A673 (cell line): Measurements from ENCODE around the gene LGMN. TPM values are rescaled to one million over a fixed set of nuclear protein-coding genes. Genes with fewer than 3 reads are reported as not detected.

Source experiments
- BruUV-seq: library from RNA; stranded (reverse); fragments of 400-500 nt; replicated peaks from 2 replicates; lab custom pipeline; 2021; lab: Mats Ljungman, UMichigan
- CTCF ChIA-PET: fragments of 300-600 bp; sonication (Branson Sonifier 250); formaldehyde crosslinking; loops from one replicate; lab custom pipeline; 2022; ENCODE audit warnings: antibody characterized with exemption; lab: Charles Lee
- POLR2A ChIA-PET: fragments of 300-600 bp; sonication (Branson Sonifier 250); formaldehyde crosslinking; loops from one replicate; lab custom pipeline; 2022; ENCODE audit warnings: antibody characterized with exemption; ENCODE audit not compliant: low non-redundant PET; lab: Charles Lee
- DNase-seq: peaks from one replicate; pipeline ENCODE4 v3.0.0-alpha.2; 2015; ENCODE audit warnings: low spot score
- H3K27ac ChIP-seq: fragments of 200-600 bp; sonication (generic); 2 replicates; pipeline ENCODE4 v1.5.1; 2016; ENCODE audit warnings: mixed run types, low read depth, mild to moderate bottlenecking, mixed read lengths, antibody characterized with exemption, low read length; ENCODE audit not compliant: poor library complexity, severe bottlenecking
- H3K27me3 ChIP-seq: fragments of 200-600 bp; sonication (generic); replicated peaks from 2 replicates; pipeline ENCODE4 v1.6.1; 2017; ENCODE audit warnings: mixed run types, low read depth, mild to moderate bottlenecking, mixed read lengths, antibody characterized with exemption, low read length; ENCODE audit not compliant: insufficient read depth, poor library complexity
- H3K36me3 ChIP-seq: fragments of 200-600 bp; sonication (generic); 2 replicates; pipeline ENCODE4 v1.6.1; 2016; ENCODE audit warnings: mixed run types, mild to moderate bottlenecking, mixed read lengths, antibody characterized with exemption, low read length; ENCODE audit not compliant: insufficient read depth, poor library complexity, severe bottlenecking
- H3K4me1 ChIP-seq: fragments of 200-600 bp; sonication (generic); 2 replicates; pipeline ENCODE4 v1.6.1; 2017; ENCODE audit warnings: mixed run types, mild to moderate bottlenecking, mixed read lengths, antibody characterized with exemption, low read length; ENCODE audit not compliant: insufficient read depth, poor library complexity, severe bottlenecking
- H3K4me3 ChIP-seq: fragments of 200-600 bp; sonication (generic); 2 replicates; pipeline ENCODE4 v1.5.1; 2016; ENCODE audit warnings: low read depth, mixed run types, mild to moderate bottlenecking, mixed read lengths, low read length; ENCODE audit not compliant: poor library complexity, severe bottlenecking
- H3K9me3 ChIP-seq: fragments of 200-600 bp; sonication (generic); 2 replicates; pipeline ENCODE4 v1.6.1; 2016; ENCODE audit warnings: mixed run types, low read depth, mild to moderate bottlenecking, mixed read lengths, antibody characterized with exemption, low read length; ENCODE audit not compliant: poor library complexity, severe bottlenecking
- CTCF ChIP-seq: fragments of 300-800, 200-600 bp; sonication (generic); conservative IDR thresholded peaks from 2 replicates; pipeline ENCODE4 v1.5.1; 2017; ENCODE audit warnings: low read depth, mild to moderate bottlenecking, antibody characterized with exemption, low read length, moderate library complexity, mixed read lengths
- EZH2 ChIP-seq: fragments of 200-600 bp; sonication (generic); IDR thresholded peaks from 2 replicates; pipeline ENCODE4 v1.6.1; 2017; ENCODE audit warnings: borderline replicate concordance, low read depth, mild to moderate bottlenecking, mixed read lengths, antibody characterized with exemption, low read length; ENCODE audit not compliant: poor library complexity, severe bottlenecking
- intact Hi-C: fragments of 100-400 bp; cut with micrococcal nuclease; formaldehyde crosslinking; loops from one replicate; pipeline ENCODE4 v1.10.0; 2022; ENCODE audit not compliant: unreplicated experiment
- total RNA-seq: library from RNA; stranded (reverse); gene quantifications from 2 replicates; pipeline ENCODE4 v1.2.3, GENCODE V29; 2021

Gene LGMN
- total RNA-seq, 1 experiment from 2014 or later = 34.6 TPM

DNA sequence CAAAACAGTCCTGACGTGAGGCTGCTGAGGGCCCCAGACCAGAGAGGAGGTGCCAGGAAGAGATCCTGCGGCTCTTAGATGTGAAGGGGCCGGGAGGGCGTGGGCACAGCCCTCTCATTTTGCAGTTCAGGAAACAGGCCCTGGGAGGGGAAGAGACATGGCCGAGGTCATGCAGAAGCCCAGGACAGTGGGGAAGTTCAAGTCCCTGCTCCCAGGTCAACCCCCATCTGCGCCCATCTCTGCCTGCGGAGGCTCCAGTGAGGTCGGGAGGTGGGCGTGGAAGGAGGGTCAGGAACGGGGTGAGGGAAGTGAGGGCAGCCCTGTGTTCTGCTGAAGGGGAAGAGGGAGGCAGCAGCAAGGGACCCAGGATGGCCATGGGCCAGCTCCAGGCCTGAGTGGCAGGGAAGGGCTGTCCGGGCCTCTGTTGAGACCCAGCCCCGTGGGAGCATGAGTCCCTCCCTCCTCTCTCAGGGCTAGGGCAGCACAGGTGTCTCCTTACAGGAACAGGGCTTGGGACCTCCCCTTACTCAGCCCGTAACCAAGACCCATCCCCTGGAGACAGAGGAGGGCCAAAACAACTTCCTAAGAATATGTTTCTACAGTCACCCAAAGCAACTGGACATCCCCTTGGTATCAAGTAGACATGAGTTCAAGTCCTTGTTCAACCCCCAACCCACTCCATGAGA, 90.8 kb downstream of the LGMN start:
- no TSS peak for BruUV-seq
- CTCF ChIA-PET = interaction anchor here (0.6 kb wide), 1 partner anchor 113 kb away, joined by 4 read pairs; no protein-coding TSS in a partner anchor

DNA sequence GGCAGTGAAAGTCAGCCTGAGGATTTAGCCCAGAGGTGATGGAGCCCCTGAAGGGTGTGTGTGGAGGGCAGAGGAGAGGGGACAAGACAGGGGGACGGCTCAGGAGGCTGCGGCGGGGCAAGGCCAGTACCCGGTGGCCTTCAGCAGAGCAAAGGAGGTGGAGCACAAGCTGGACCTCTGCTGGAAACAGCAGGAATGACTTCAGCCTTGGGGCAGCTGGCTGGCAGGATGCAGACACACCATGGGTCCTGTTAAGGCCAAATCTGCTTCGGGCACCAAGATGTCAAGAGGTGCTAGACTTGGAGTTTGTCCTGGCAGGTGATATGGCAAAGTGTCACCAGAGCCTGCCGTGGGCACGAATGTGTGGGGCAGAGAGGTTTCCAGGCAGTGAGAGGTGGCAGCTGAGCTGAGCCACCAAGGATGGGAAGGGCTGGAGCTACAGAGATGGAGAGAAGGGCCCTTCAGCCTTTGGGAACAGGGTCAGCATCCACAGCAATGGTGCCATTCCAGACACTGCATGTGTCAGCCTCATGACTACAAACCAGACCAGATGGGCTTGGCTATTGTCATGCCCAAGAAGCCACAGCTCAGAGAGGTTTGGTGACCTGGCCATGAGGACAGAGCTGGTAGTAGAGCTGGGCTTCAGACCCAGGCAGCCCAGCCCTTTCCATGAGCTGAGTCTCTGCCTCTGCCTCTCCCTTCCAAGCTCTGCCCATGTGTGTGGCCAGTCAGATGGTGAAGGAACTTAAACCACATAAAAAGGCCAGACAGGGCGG, 91.9 kb downstream of the LGMN start:
- DNase-seq = no peak

More for the DNA sequence above, 90.8 kb downstream of the LGMN start:
- no peak for DNase-seq
- H3K27ac ChIP-seq = no peak overlapping the region
- POLR2A ChIA-PET = no interaction called here
- H3K9me3 ChIP-seq = no peaks in the 10 kb centered on the region
- H3K4me1 ChIP-seq = no peaks in the 10 kb centered on the region
- no peaks in the 10 kb centered on the region for H3K36me3 ChIP-seq
- H3K4me3 ChIP-seq = no peak overlapping the region
- intact Hi-C loops = no loop called here
- no peaks in the 10 kb centered on the region for H3K27me3 ChIP-seq
- TF ChIP-seq CTCF = no peak

DNA sequence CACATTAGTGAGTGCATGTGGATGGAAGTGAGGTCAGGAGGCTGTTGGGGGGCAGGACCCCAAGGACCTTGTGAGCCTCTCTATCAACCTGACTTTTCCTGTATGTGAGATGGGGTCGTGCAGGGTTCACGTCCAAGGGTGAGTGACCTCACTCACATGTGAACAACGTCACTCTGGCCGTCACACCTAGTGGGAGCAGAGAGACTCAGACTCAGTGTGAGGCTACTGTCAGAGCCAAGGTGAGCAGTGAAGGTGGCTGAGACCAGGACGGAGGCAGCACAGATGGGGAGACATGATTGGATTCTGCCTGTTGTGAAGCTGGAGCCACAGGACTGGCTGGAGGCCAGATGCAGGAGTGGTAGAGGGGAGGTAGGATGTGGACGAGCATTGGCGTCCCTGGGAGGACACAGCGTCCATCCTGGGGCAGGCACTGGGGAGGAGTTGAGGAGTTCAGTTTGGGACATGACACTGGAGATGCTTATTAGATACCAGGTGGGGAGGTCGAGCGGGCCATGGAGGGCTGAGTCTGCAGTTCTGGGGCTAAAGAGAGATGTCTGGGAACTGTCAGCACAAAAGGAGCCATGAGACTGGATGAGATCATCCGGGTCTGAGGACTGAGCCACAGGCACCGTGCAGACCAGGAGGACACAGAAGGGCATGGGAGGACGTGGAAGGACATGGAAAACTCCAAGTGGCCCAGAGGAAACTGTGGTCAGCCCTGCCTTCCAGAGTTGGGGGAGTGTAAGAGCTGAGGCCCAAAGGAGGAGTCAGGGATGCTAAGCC, 92.8 kb downstream of the LGMN start:
- CTCF ChIA-PET = no interaction called here
- intact Hi-C loops = no loop called here
- Histone ChIP-seq H3K36me3 (no peaks in the 10 kb centered on the region), H3K9me3 (no peaks in the 10 kb centered on the region), H3K27me3 (no peaks in the 10 kb centered on the region), H3K4me1 (no peaks in the 10 kb centered on the region), H3K4me3 (no peak overlapping the region), H3K27ac (no peak overlapping the region)
- POLR2A ChIA-PET = no interaction called here
- TF ChIP-seq CTCF (no peak), EZH2 (no peak)
- no TSS peak for BruUV-seq
- DNase-seq = no peak

More for the DNA sequence above, 91.9 kb downstream of the LGMN start:
- ChIA-PET POLR2A (no interaction called here), CTCF (no interaction called here)
- BruUV-seq = no TSS peak
- intact Hi-C loops = no loop called here
- Histone ChIP-seq H3K27me3 (no peaks in the 10 kb centered on the region), H3K27ac (no peak overlapping the region), H3K4me3 (no peak overlapping the region), H3K9me3 (no peaks in the 10 kb centered on the region), H3K4me1 (no peaks in the 10 kb centered on the region), H3K36me3 (no peaks in the 10 kb centered on the region)
- no peak for TF ChIP-seq EZH2
- TF ChIP-seq CTCF = no peak
